Esophagus squamous epithelium (tissue), 5 donors: ENCODE measurements around the gene ANO10. TPM values are rescaled to one million over a fixed set of nuclear protein-coding genes. Genes with fewer than 3 reads are reported as not detected.

Experiments used
- DNase-seq: peaks from one replicate; lab custom pipeline; 2025; lab: John Stamatoyannopoulos, UW
- H3K27ac ChIP-seq, 4 donors: fragments of 200-600 bp; sonication (generic); one replicate each; pipeline ENCODE4 v1.5.1; 2016 to 2019; ENCODE audit warnings: mild to moderate bottlenecking in 1 of 4
- H3K27me3 ChIP-seq, 4 donors: fragments of 200-600 bp; sonication (generic); 1 replicate in 3 of 4; 2 replicates in 1 of 4; pipeline versions ENCODE4 v1.5.1 to v1.6.0; 2017 to 2021; ENCODE audit warnings: antibody characterized with exemption in 1 of 4
- H3K36me3 ChIP-seq, 3 donors: fragments of 200-600 bp; sonication (generic); one replicate each; pipeline ENCODE4 v1.5.1; 2016 to 2019
- H3K4me1 ChIP-seq, 3 donors: fragments of 200-600 bp; sonication (generic); one replicate each; pipeline ENCODE4 v1.5.1; 2017 to 2019
- H3K4me3 ChIP-seq, 4 donors: fragments of 200-600 bp; sonication (generic); 1 replicate in 3 of 4; 2 replicates in 1 of 4; pipeline ENCODE4 v1.5.1; 2016 to 2019; ENCODE audit warnings: mild to moderate bottlenecking in 2 of 4, moderate library complexity in 1 of 4
- H3K9me3 ChIP-seq, 3 donors: fragments of 200-600 bp; sonication (generic); one replicate each; pipeline ENCODE4 v1.5.1; 2016 to 2019
- CTCF ChIP-seq, 6 experiments: fragments of 450-650 bp in 4 of 6; fragments of 200-600 bp in 2 of 6; sonication (generic) in 2 of 6; IDR thresholded peaks; one replicate each; pipeline ENCODE4 v1.5.1; 2016 to 2019; ENCODE audit warnings: antibody characterized with exemption in 6 of 6, mild to moderate bottlenecking in 4 of 6, moderate library complexity in 4 of 6
- POLR2A ChIP-seq, 4 donors: fragments of 450-650 bp; IDR thresholded peaks; one replicate each; pipeline ENCODE4 v1.6.1; 2017; ENCODE audit warnings: antibody characterized with exemption in 4 of 4, mild to moderate bottlenecking in 4 of 4, moderate library complexity in 3 of 4
- WGBS, 2 donors: methylation state at CpG; one replicate each; pipeline ENCODE4 v1.1.5; 2018; 5-methylcytosine and 5-hydroxymethylcytosine counted together
- intact Hi-C: fragments of 100-400 bp; cut with DNase I; formaldehyde crosslinking; loops from one replicate; pipeline ENCODE4 v1.15.0; 2022
- total RNA-seq, 4 donors: library from RNA; depleted of rRNA; stranded (reverse); fragments of >200 nt; gene quantifications; one replicate each; pipeline ENCODE4 v1.1.0, GENCODE V29; 2016
- donor health status: DM: yes; HTN: yes; CAD: no.

Gene ANO10
- total RNA-seq, 4 donors from 2014 or later: 18.5 to 22.3 (median 20.3) TPM

- 94 to 95% methylated on average over 1 of the region's 1 CpG for WGBS, 2 donors
- Histone ChIP-seq H3K4me1 (no peaks in the 10 kb centered on the region), H3K36me3 (peaks cover 8 to 90% (median 9%) of the 10 kb centered on the region in 3 donors), H3K9me3 (peaks cover 0 to 59% (median 35%) of the 10 kb centered on the region in 3 donors), H3K27ac (no peak overlapping the region), H3K27me3 (no peaks in the 10 kb centered on the region), H3K4me3 (no peak overlapping the region)
- no peak for DNase-seq
- intact Hi-C loops: no loop called here
- TF ChIP-seq CTCF (IDR thresholded peaks at IDR 0.05): no peak
- no peak for TF ChIP-seq POLR2A (IDR thresholded peaks at IDR 0.05)
Observed at GRCh38 chr3:43335799-43336198, 286.0 kb downstream of the ANO10 start.

GRCh38 chr3:43334976-43335375 is 286.8 kb downstream of the ANO10 start:
- Histone ChIP-seq H3K36me3 (peaks cover 0 to 82% (median under 1%) of the 10 kb centered on the region in 3 donors), H3K27ac (no peak overlapping the region), H3K4me1 (no peaks in the 10 kb centered on the region), H3K4me3 (no peak overlapping the region), H3K9me3 (peaks cover 0 to 59% (median 35%) of the 10 kb centered on the region in 3 donors), H3K27me3 (no peaks in the 10 kb centered on the region)
- TF ChIP-seq POLR2A (IDR thresholded peaks at IDR 0.05) (no peak), CTCF (IDR thresholded peaks at IDR 0.05) (no peak)
- WGBS, 2 donors: 74 to 78% methylated on average over 1 of the region's 1 CpG
- no peak for DNase-seq
- intact Hi-C loops: no loop called here

- Histone ChIP-seq H3K4me3 (no peak overlapping the region), H3K27me3 (no peaks in the 10 kb centered on the region), H3K9me3 (peaks cover 0 to 27% (median 10%) of the 10 kb centered on the region in 3 donors), H3K36me3 (peaks cover 0 to 46% (median 0%) of the 10 kb centered on the region in 3 donors), H3K27ac (no peak overlapping the region), H3K4me1 (peaks cover 0 to 26% (median 9%) of the 10 kb centered on the region in 3 donors)
- intact Hi-C loops: no loop called here
- TF ChIP-seq CTCF (IDR thresholded peaks at IDR 0.05): no peak
- TF ChIP-seq POLR2A (IDR thresholded peaks at IDR 0.05): no peak
- WGBS, 2 donors: 69 to 74% methylated on average over 4 of the region's 4 CpGs
- no peak for DNase-seq
Observed at GRCh38 chr3:43331381-43331780, 290.4 kb downstream of the ANO10 start.

GRCh38 chr3:43330981-43331380 is 290.8 kb downstream of the ANO10 start:
- Histone ChIP-seq H3K27me3 (no peaks in the 10 kb centered on the region), H3K36me3 (peaks cover 0 to 42% (median 0%) of the 10 kb centered on the region in 3 donors), H3K4me3 (no peak overlapping the region), H3K4me1 (peaks cover 0 to 30% (median 13%) of the 10 kb centered on the region in 3 donors), H3K9me3 (peaks cover 0 to 23% (median 6%) of the 10 kb centered on the region in 3 donors), H3K27ac (no peak overlapping the region)
- TF ChIP-seq POLR2A (IDR thresholded peaks at IDR 0.05) (no peak), CTCF (IDR thresholded peaks at IDR 0.05) (no peak)
- 28 to 31% methylated on average over 1 of the region's 1 CpG for WGBS, 2 donors
- no peak for DNase-seq
- intact Hi-C loops: no loop called here

GRCh38 chr3:43328653-43329052 is 293.2 kb downstream of the ANO10 start:
- no peak for TF ChIP-seq CTCF (IDR thresholded peaks at IDR 0.05)
- no peak for TF ChIP-seq POLR2A (IDR thresholded peaks at IDR 0.05)
- Histone ChIP-seq H3K27me3 (no peaks in the 10 kb centered on the region), H3K9me3 (peaks cover 0 to under 1% (median 0%) of the 10 kb centered on the region in 3 donors), H3K36me3 (peaks cover 0 to 23% (median 0%) of the 10 kb centered on the region in 3 donors), H3K4me1 (peaks cover 0 to 49% (median 19%) of the 10 kb centered on the region in 3 donors), H3K4me3 (no peak overlapping the region), H3K27ac (no peak overlapping the region)
- intact Hi-C loops: no loop called here
- no peak for DNase-seq
